A673 (cell line): ENCODE results near the gene MPV17L2.

Experiments
- EZH2 ChIP-seq: fragments of 200-600 bp; sonication (generic); IDR thresholded peaks from 2 replicates; pipeline ENCODE4 v1.6.1; 2017; ENCODE audit warnings: borderline replicate concordance, low read depth, mild to moderate bottlenecking, mixed read lengths, antibody characterized with exemption, low read length; ENCODE audit not compliant: poor library complexity, severe bottlenecking
- TF ChIP-seq, protein P1 (sequence below): fragments of 300-800, 200-600 bp; sonication (generic); conservative IDR thresholded peaks from 2 replicates; pipeline ENCODE4 v1.5.1; 2017; ENCODE audit warnings: low read depth, mild to moderate bottlenecking, antibody characterized with exemption, low read length, moderate library complexity, mixed read lengths

- TF ChIP-seq, protein P1, sequence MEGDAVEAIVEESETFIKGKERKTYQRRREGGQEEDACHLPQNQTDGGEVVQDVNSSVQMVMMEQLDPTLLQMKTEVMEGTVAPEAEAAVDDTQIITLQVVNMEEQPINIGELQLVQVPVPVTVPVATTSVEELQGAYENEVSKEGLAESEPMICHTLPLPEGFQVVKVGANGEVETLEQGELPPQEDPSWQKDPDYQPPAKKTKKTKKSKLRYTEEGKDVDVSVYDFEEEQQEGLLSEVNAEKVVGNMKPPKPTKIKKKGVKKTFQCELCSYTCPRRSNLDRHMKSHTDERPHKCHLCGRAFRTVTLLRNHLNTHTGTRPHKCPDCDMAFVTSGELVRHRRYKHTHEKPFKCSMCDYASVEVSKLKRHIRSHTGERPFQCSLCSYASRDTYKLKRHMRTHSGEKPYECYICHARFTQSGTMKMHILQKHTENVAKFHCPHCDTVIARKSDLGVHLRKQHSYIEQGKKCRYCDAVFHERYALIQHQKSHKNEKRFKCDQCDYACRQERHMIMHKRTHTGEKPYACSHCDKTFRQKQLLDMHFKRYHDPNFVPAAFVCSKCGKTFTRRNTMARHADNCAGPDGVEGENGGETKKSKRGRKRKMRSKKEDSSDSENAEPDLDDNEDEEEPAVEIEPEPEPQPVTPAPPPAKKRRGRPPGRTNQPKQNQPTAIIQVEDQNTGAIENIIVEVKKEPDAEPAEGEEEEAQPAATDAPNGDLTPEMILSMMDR: no peak
- peak; percentile 18 for TF ChIP-seq EZH2
These were observed 32.3 kb downstream of the MPV17L2 start for GRCh38 chr19:18225355-18225701.
